HepG2 (cell line): ENCODE data around the gene INTS3. TPM values are rescaled to one million over a fixed set of nuclear protein-coding genes. Genes with fewer than 3 reads are reported as not detected.

Experiments
- ATAC-seq: fragments of 200-7000 bp; cut with Tn5 transposase; 3 replicates; pipeline ENCODE4 v1.9.1; 2020; ENCODE audit warnings: mild to moderate bottlenecking, moderate library complexity
- BruUV-seq: library from RNA; stranded (reverse); fragments of 400-500 nt; replicated peaks from 2 replicates; lab custom pipeline; 2021; lab: Mats Ljungman, UMichigan
- CTCF ChIA-PET: fragments of 300-600 bp; formaldehyde crosslinking; extraction: SDS; loops from one replicate; lab custom pipeline; 2021; ENCODE audit warnings: low total read pairs, inconsistent platforms, low intra/inter-chr PET ratio; lab: Yijun Ruan, JAX
- POLR2A ChIA-PET: fragments of 350-600 bp; sonication (Branson Sonifier 250); formaldehyde crosslinking; loops from one replicate; lab custom pipeline; 2020; ENCODE audit warnings: antibody characterized with exemption, inconsistent platforms; lab: Yijun Ruan, JAX
- DNase-seq: peaks from one replicate; pipeline ENCODE4 v3.0.0-alpha.2; 2015; ENCODE audit warnings: low spot score
- FAIRE-seq: peaks from 3 replicates; lab custom pipeline; 2011; peaks lifted over from hg19 to GRCh38; lab: Jason Lieb, UNC
- H2AFZ ChIP-seq: one replicate; pipeline ENCODE4 v1.6.1; 2011; ENCODE audit warnings: low read length, inconsistent platforms
- H3K27ac ChIP-seq: fragments of 300-600 bp; 3 replicates; pipeline ENCODE4 v1.8.0; 2011; ENCODE audit warnings: mixed run types, mild to moderate bottlenecking, mixed read lengths, low read length, inconsistent platforms; ENCODE audit not compliant: insufficient read depth; ENCODE audit errors: extremely low read length
- H3K27me3 ChIP-seq, 2 experiments: fragments of 200-600 bp in 1 of 2; 2 replicates in 1 of 2; 3 replicates in 1 of 2; pipeline versions ENCODE4 v1.6.0 to v1.8.0; 2011; ENCODE audit warnings: low read length in 2 of 2, mild to moderate bottlenecking in 2 of 2, moderate library complexity in 2 of 2, inconsistent platforms in 1 of 2; ENCODE audit not compliant: insufficient read depth in 2 of 2, control insufficient read depth in 1 of 2
- H3K36me3 ChIP-seq, 2 experiments: fragments of 200-600 bp in 1 of 2; replicated peaks in 1 of 2; 2 replicates in 1 of 2; 3 replicates in 1 of 2; pipeline versions ENCODE4 v1.5.1 to v1.8.0; 2011; ENCODE audit warnings: low read length in 2 of 2, inconsistent platforms in 1 of 2; ENCODE audit not compliant: insufficient read depth in 2 of 2, control insufficient read depth in 1 of 2
- H3K4me1 ChIP-seq: 2 replicates; pipeline ENCODE4 v1.5.1; 2012; ENCODE audit warnings: low read length, inconsistent platforms; ENCODE audit not compliant: insufficient read depth
- H3K4me2 ChIP-seq: 2 replicates; pipeline ENCODE4 v1.6.0; 2011; ENCODE audit warnings: low read depth, low read length, inconsistent platforms
- H3K4me3 ChIP-seq, 3 experiments: fragments of 200-600 bp in 1 of 3; sonication (generic), shearing (Covaris generic) in 1 of 3; replicated peaks in 1 of 3; 2 replicates each; pipeline ENCODE4 v1.5.1; 2011 to 2016; ENCODE audit warnings: low read length in 3 of 3, inconsistent platforms in 2 of 3, low read depth in 2 of 3, mild to moderate bottlenecking in 2 of 3, control low read depth in 1 of 3, mixed read lengths in 1 of 3; ENCODE audit not compliant: insufficient read depth in 1 of 3
- H3K79me2 ChIP-seq: one replicate; pipeline ENCODE4 v1.6.1; 2011; ENCODE audit warnings: low read length, inconsistent platforms; ENCODE audit not compliant: insufficient read depth
- H3K9ac ChIP-seq: 2 replicates; pipeline ENCODE4 v1.6.0; 2011; ENCODE audit warnings: mild to moderate bottlenecking, low read depth, low read length, inconsistent platforms; ENCODE audit not compliant: insufficient read depth
- H3K9me3 ChIP-seq: 2 replicates; pipeline ENCODE4 v1.5.1; 2012; ENCODE audit warnings: mild to moderate bottlenecking, low read length
- H4K20me1 ChIP-seq: 2 replicates; pipeline ENCODE4 v1.6.0; 2011; ENCODE audit warnings: inconsistent platforms, mild to moderate bottlenecking, low read length, moderate library complexity; ENCODE audit not compliant: insufficient read depth
- CAMTA2 ChIP-seq: sonication (generic); formaldehyde crosslinking; IDR thresholded peaks from 2 replicates; pipeline ENCODE4 v1.4.0; 2020; ENCODE audit warnings: mild to moderate bottlenecking, missing genetic modification reagents, borderline replicate concordance
- HOXA3 ChIP-seq: sonication (generic); formaldehyde crosslinking; IDR thresholded peaks from 2 replicates; pipeline ENCODE4 v1.5.0; 2020; ENCODE audit warnings: missing genetic modification reagents
- IRX3 ChIP-seq: sonication (generic); formaldehyde crosslinking; IDR thresholded peaks from 2 replicates; pipeline ENCODE4 v1.8.1; 2023; ENCODE audit warnings: mild to moderate bottlenecking, low read depth, missing genetic modification reagents, borderline replicate concordance
- KAT2B ChIP-seq: fragments of 150-350 bp; IDR thresholded peaks from 2 replicates; pipeline ENCODE4 v1.6.1; 2014; ENCODE audit warnings: low read depth, low read length, borderline replicate concordance
- MBD4 ChIP-seq: IDR thresholded peaks from 2 replicates; pipeline ENCODE4 v1.6.1; 2012; ENCODE audit warnings: low read length, inconsistent platforms, borderline replicate concordance
- MEIS1 ChIP-seq: sonication (generic); formaldehyde crosslinking; IDR thresholded peaks from 2 replicates; pipeline ENCODE4 v1.9.0; 2021; ENCODE audit warnings: mild to moderate bottlenecking, missing genetic modification reagents, moderate library complexity, borderline replicate concordance
- REPIN1 ChIP-seq: sonication (generic); formaldehyde crosslinking; IDR thresholded peaks from 2 replicates; pipeline ENCODE4 v1.8.0; 2022; ENCODE audit warnings: missing genetic modification reagents, low read depth, mild to moderate bottlenecking, borderline replicate concordance
- SMAD3 ChIP-seq: sonication (generic); formaldehyde crosslinking; IDR thresholded peaks from 2 replicates; pipeline ENCODE4 v1.4.0; 2020; ENCODE audit warnings: missing genetic modification reagents
- ZNF225 ChIP-seq: sonication (generic); formaldehyde crosslinking; IDR thresholded peaks from 2 replicates; pipeline ENCODE4 v1.4.0; 2020; ENCODE audit warnings: mild to moderate bottlenecking, missing genetic modification reagents
- ZNF251 ChIP-seq: sonication (generic); formaldehyde crosslinking; IDR thresholded peaks from 2 replicates; pipeline ENCODE4 v1.9.0; 2021; ENCODE audit warnings: mild to moderate bottlenecking, missing genetic modification reagents
- ZNF619 ChIP-seq: sonication (generic); formaldehyde crosslinking; IDR thresholded peaks from 2 replicates; pipeline ENCODE4 v1.4.0; 2020; ENCODE audit warnings: mild to moderate bottlenecking, missing genetic modification reagents
- ZNF75D ChIP-seq: sonication (generic); formaldehyde crosslinking; IDR thresholded peaks from 2 replicates; pipeline ENCODE4 v1.8.1; 2023; ENCODE audit warnings: missing genetic modification reagents, mild to moderate bottlenecking, borderline replicate concordance
- WGBS: methylation state at CpG from one replicate; pipeline ENCODE4 v1.1.6; 2017; ENCODE audit warnings: low lambda C conversion rate; 5-methylcytosine and 5-hydroxymethylcytosine counted together
- in situ Hi-C: cut with HindIII; loops from 2 replicates; pipeline ENCODE4 v1.10.0; 2017; ENCODE audit warnings: low pct_unique_long_range_greater_than_20kb; ENCODE audit not compliant: extremely low pct_ligation_motif_present
- intact Hi-C: fragments of 100-400 bp; cut with micrococcal nuclease; formaldehyde crosslinking; loops from one replicate; pipeline ENCODE4 v1.10.0; 2022; ENCODE audit not compliant: unreplicated experiment
- polyA plus RNA-seq, 8 experiments: library from polyadenylated mRNA; depleted of rRNA in 3 of 8; stranded (reverse) in 7 of 8; unstranded in 1 of 8; fragments of >200 nt; fragmentation: Illumina TruSeq in 4 of 8; extraction: Trizol in 4 of 8; gene quantifications; 2 replicates each; pipeline versions ENCODE4 v1.2.1 to v1.2.3, GENCODE V29; 2011 to 2016; ENCODE audit warnings: low read depth in 4 of 8, missing spikeins in 1 of 8, mixed read lengths in 1 of 8; ENCODE audit not compliant: insufficient read depth in 1 of 8
- total RNA-seq, 5 experiments: library from RNA; depleted of rRNA; stranded (reverse); fragments of >200 nt; fragmentation: Illumina TruSeq; extraction: Trizol; gene quantifications; 2 replicates each; pipeline ENCODE4 v1.2.3, GENCODE V29; 2016; ENCODE audit warnings: low read depth in 1 of 5
- TF ChIP-seq, protein P1 (sequence below): sonication (generic); formaldehyde crosslinking; IDR thresholded peaks from 2 replicates; pipeline ENCODE4 v1.4.0; 2020; ENCODE audit warnings: missing genetic modification reagents
- TF ChIP-seq, protein P2 (sequence below): sonication (generic); formaldehyde crosslinking; IDR thresholded peaks from 2 replicates; pipeline ENCODE4 v1.9.0; 2021; ENCODE audit warnings: missing genetic modification reagents, mild to moderate bottlenecking, borderline replicate concordance

INTS3 gene
- total and polyA plus RNA-seq, 2 of the 13 experiments (the other 11 are each of a cell fraction or from before 2014, with no cell fraction given), result 17.2 to 27.2 TPM

DNA sequence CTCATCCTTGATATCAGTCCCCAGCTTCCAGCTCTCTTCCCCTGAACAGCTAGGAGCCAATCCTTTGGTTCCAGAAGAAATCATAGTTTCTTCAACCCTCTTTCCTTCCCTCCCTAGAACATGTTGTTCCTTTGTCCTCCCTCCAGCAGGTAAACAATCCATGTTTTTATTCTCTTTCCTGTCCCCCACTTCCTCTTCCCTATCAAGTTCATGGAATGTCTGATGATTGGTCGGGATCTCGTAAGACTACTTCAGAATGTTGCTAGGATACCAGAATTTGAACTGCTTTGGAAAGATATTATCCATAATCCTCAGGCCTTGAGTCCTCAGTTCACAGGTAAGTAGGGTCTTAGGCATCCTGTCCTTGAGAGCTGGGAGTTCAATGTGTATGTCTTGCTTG, 24.2 kb downstream of the INTS3 start:
- no peaks in the 10 kb centered on the region for H3K4me1 ChIP-seq
- no peaks in the 10 kb centered on the region for H3K27me3 ChIP-seq
- no peak overlapping the region for H3K27ac ChIP-seq
- peaks cover 15 to 64% of the 10 kb centered on the region in 2 experiments for H3K36me3 ChIP-seq
- H3K79me2 ChIP-seq, result no peaks in the 10 kb centered on the region
- H3K9me3 ChIP-seq, result no peaks in the 10 kb centered on the region
- no peak overlapping the region for H2AFZ ChIP-seq
- POLR2A ChIA-PET, result no interaction called here
- H3K4me2 ChIP-seq, result no peak overlapping the region
- ATAC-seq (no peak), FAIRE-seq (no peak)
- CTCF ChIA-PET, result no interaction called here
- intact Hi-C loops, result no loop called here
- 95% methylated on average over 2 of the region's 2 CpGs for WGBS
- TF ChIP-seq ZNF619 (CRISPR knock-in tag) (no peak), REPIN1 (CRISPR knock-in tag) (no peak), MEIS1 (no peak), HOXA3 (CRISPR knock-in tag) (no peak), IRX3 (CRISPR knock-in tag) (no peak), KAT2B (no peak), MBD4 (no peak), SMAD3 (CRISPR knock-in tag) (no peak)
- TF ChIP-seq, all 625 proteins: peak for 0
- in situ Hi-C loops, result no loop called here
- Histone ChIP-seq H4K20me1 (no peaks in the 10 kb centered on the region), H3K4me3 (no peak overlapping the region), H3K9ac (no peak overlapping the region)
- no TSS peak for BruUV-seq
- DNase-seq, result no peak

DNA sequence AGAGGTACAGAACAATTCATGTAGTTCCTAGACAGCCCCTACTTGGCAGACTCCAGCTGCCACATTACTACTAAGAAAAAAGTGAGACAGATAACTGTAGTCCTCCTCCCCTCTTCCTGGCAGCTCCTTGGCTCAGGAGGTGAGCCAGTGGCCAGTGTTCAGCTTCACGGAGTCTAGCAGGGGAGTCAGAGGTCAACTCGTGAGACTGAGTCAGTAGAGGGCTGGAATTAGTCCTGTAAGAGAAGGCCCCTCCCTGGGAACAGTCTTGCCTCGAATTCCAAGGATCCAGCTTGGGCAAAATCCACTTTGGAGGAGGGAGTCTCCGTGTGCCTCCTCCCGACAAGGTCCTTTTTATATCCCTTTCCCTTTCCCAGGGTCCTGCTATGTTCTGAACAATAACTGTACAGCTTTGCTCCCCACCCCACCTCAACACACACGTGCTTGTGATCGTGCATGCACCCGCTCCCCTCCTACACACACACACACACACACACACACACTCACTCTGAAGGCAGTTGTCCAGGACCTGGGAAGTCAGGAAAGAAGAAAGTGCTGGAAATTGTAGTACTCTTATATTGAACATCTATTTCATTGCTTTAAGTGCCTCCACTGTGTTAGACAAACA, 24.8 kb downstream of the INTS3 start:
- Histone ChIP-seq H3K27ac (no peak overlapping the region), H3K9me3 (no peaks in the 10 kb centered on the region), H3K9ac (no peak overlapping the region), H2AFZ (no peak overlapping the region), H4K20me1 (no peaks in the 10 kb centered on the region), H3K4me3 (no peak overlapping the region), H3K27me3 (no peaks in the 10 kb centered on the region), H3K79me2 (no peaks in the 10 kb centered on the region), H3K36me3 (peaks cover 15 to 64% of the 10 kb centered on the region in 2 experiments), H3K4me1 (no peaks in the 10 kb centered on the region), H3K4me2 (no peak overlapping the region)
- ChIA-PET POLR2A (interaction anchor here (0.8 kb wide), 1 partner anchor 25 kb away, joined by 4 read pairs; the partner anchor contains the start of gene INTS3), CTCF (no interaction called here)
- no peak for DNase-seq
- WGBS, result 93% methylated on average over 7 of the region's 8 CpGs
- no peak for FAIRE-seq
- TF ChIP-seq, protein P1, sequence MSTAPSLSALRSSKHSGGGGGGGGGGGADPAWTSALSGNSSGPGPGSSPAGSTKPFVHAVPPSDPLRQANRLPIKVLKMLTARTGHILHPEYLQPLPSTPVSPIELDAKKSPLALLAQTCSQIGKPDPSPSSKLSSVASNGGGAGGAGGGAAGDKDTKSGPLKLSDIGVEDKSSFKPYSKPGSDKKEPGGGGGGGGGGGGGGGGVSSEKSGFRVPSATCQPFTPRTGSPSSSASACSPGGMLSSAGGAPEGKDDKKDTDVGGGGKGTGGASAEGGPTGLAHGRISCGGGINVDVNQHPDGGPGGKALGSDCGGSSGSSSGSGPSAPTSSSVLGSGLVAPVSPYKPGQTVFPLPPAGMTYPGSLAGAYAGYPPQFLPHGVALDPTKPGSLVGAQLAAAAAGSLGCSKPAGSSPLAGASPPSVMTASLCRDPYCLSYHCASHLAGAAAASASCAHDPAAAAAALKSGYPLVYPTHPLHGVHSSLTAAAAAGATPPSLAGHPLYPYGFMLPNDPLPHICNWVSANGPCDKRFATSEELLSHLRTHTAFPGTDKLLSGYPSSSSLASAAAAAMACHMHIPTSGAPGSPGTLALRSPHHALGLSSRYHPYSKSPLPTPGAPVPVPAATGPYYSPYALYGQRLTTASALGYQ (CRISPR knock-in tag), result no peak
- TF ChIP-seq CAMTA2 (CRISPR knock-in tag), result no peak
- no peak for TF ChIP-seq ZNF251 (CRISPR knock-in tag)
- TF ChIP-seq ZNF75D (CRISPR knock-in tag), result no peak
- TF ChIP-seq, protein P2, sequence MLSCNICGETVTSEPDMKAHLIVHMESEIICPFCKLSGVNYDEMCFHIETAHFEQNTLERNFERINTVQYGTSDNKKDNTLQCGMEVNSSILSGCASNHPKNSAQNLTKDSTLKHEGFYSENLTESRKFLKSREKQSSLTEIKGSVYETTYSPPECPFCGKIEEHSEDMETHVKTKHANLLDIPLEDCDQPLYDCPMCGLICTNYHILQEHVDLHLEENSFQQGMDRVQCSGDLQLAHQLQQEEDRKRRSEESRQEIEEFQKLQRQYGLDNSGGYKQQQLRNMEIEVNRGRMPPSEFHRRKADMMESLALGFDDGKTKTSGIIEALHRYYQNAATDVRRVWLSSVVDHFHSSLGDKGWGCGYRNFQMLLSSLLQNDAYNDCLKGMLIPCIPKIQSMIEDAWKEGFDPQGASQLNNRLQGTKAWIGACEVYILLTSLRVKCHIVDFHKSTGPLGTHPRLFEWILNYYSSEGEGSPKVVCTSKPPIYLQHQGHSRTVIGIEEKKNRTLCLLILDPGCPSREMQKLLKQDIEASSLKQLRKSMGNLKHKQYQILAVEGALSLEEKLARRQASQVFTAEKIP, result no peak
- no peak for TF ChIP-seq ZNF225 (CRISPR knock-in tag)
- no peak for ATAC-seq
- in situ Hi-C loops, result no loop called here
- no TSS peak for BruUV-seq
- intact Hi-C loops, result no loop called here
